Kidney (tissue), 14 donors: ENCODE measurements around the gene OSBP2. TPM values are rescaled to one million over a fixed set of nuclear protein-coding genes. Genes with fewer than 3 reads are reported as not detected.
A peak's percentile ranks its signal among the peaks of the same experiment; 100 is the strongest.

ENCODE experiments used
- DNase-seq, 5 donors: peaks; one replicate each; pipeline ENCODE4 v3.0.0-alpha.2; 2013 to 2020
- FAIRE-seq: peaks from 2 replicates; lab custom pipeline; 2012; peaks lifted over from hg19 to GRCh38; lab: Jason Lieb, UNC
- H3K27ac ChIP-seq, 2 donors: one replicate each; pipeline ENCODE4 v1.7.0; 2013; ENCODE audit warnings: low read depth in 2 of 2, low read length in 2 of 2, inconsistent platforms in 1 of 2
- H3K27me3 ChIP-seq: one replicate; pipeline ENCODE4 v1.7.1; 2013; ENCODE audit warnings: low read length, inconsistent platforms; ENCODE audit not compliant: control insufficient read depth, insufficient read depth
- H3K36me3 ChIP-seq, 3 donors: one replicate each; pipeline versions ENCODE4 v1.7.0 to v1.7.1; 2013; ENCODE audit warnings: low read length in 3 of 3, control low read depth in 1 of 3, inconsistent platforms in 1 of 3; ENCODE audit not compliant: insufficient read depth in 3 of 3, control insufficient read depth in 2 of 3
- H3K4me1 ChIP-seq, 3 donors: one replicate each; pipeline versions ENCODE4 v1.7.0 to v1.7.1; 2013; ENCODE audit warnings: low read length in 3 of 3, inconsistent platforms in 1 of 3, low read depth in 1 of 3; ENCODE audit not compliant: control insufficient read depth in 2 of 3, insufficient read depth in 2 of 3
- H3K4me3 ChIP-seq, 3 donors: one replicate each; pipeline versions ENCODE4 v1.7.0 to v1.8.1; 2013; ENCODE audit warnings: low read length in 3 of 3, control low read depth in 1 of 3, inconsistent platforms in 1 of 3
- H3K9ac ChIP-seq, 3 donors: one replicate each; pipeline versions ENCODE4 v1.7.0 to v1.7.1; 2013; ENCODE audit warnings: low read length in 3 of 3, control low read depth in 1 of 3, inconsistent platforms in 1 of 3
- H3K9me3 ChIP-seq, 3 donors: one replicate each; pipeline versions ENCODE4 v1.7.0 to v1.7.1; 2013; ENCODE audit warnings: low read length in 3 of 3, control low read depth in 1 of 3, inconsistent platforms in 1 of 3; ENCODE audit not compliant: control insufficient read depth in 2 of 3, insufficient read depth in 1 of 3
- intact Hi-C: fragments of 100-400 bp; cut with DNase I; formaldehyde crosslinking; loops from one replicate; pipeline ENCODE4 v1.11.1; 2022
- polyA plus RNA-seq: library from polyadenylated mRNA; stranded (reverse); fragments of 350-450 nt; fragmentation: Illumina TruSeq; extraction: RNeasy Lipid Tissue Mini Kit (QIAGEN cat#74804); gene quantifications from one replicate; pipeline ENCODE4 v1.2.3, GENCODE V29; 2014; ENCODE audit warnings: low read depth, low replicate concordance; ENCODE audit not compliant: insufficient read depth
- total RNA-seq: library from RNA; stranded (reverse); fragmentation: NEBNext Ultra II Directional; extraction: Animal tissue kit (Norgen Biotek cat#: 25700); gene quantifications from one replicate; pipeline ENCODE4 v1.2.1, GENCODE V29; 2021
- TF ChIP-seq, protein P1 (sequence below): IDR thresholded peaks from 3 replicates; pipeline ENCODE4 v1.5.1; 2012; ENCODE audit warnings: mild to moderate bottlenecking, moderate library complexity, borderline replicate concordance; ENCODE audit not compliant: insufficient read depth; ENCODE audit errors: extremely low read depth
- donor health status: control.
- donor health status: control.
- donor health status: control.
- donor health status: control.
- donor health status: control.
- donor health status: DM: yes; HTN: yes; CAD: no.
- donor health status: Normal renal cell carcinoma (clear cell type).

OSBP2 gene
- total and polyA plus RNA-seq, 2 donors from 2014 or later, result 3.4 to 4.0 TPM

DNA sequence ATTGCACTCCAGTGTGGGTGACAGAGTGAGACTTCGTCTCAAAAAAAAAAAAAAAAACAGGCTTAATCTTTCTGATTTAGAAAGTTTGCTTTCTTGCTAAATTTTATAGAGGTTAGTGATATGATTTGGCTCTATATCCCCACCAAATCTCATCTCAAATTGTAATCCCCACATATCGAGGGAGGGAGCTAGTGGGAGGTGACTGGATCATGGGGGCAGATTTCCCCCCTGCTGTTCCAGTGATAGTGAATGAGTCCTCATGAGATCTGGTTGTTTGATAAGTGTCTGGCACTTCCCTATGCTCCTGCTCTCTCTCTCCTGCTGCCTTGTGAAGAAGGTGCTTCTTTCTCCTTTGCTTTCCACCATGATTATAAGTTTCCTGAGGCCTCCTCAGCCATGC is 90.9 kb downstream of the OSBP2 start:
- H3K27me3 ChIP-seq, result no peaks in the 10 kb centered on the region
- FAIRE-seq (no peak), DNase-seq (no peak)
- H3K4me1 ChIP-seq, result no peaks in the 10 kb centered on the region
- no peak overlapping the region for H3K9ac ChIP-seq
- intact Hi-C loops, result no loop called here
- TF ChIP-seq, protein P1, sequence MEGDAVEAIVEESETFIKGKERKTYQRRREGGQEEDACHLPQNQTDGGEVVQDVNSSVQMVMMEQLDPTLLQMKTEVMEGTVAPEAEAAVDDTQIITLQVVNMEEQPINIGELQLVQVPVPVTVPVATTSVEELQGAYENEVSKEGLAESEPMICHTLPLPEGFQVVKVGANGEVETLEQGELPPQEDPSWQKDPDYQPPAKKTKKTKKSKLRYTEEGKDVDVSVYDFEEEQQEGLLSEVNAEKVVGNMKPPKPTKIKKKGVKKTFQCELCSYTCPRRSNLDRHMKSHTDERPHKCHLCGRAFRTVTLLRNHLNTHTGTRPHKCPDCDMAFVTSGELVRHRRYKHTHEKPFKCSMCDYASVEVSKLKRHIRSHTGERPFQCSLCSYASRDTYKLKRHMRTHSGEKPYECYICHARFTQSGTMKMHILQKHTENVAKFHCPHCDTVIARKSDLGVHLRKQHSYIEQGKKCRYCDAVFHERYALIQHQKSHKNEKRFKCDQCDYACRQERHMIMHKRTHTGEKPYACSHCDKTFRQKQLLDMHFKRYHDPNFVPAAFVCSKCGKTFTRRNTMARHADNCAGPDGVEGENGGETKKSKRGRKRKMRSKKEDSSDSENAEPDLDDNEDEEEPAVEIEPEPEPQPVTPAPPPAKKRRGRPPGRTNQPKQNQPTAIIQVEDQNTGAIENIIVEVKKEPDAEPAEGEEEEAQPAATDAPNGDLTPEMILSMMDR, result no peak
- no peaks in the 10 kb centered on the region for H3K9me3 ChIP-seq
- H3K4me3 ChIP-seq, result no peak overlapping the region
- no peaks in the 10 kb centered on the region for H3K36me3 ChIP-seq
- H3K27ac ChIP-seq, result no peak overlapping the region

DNA sequence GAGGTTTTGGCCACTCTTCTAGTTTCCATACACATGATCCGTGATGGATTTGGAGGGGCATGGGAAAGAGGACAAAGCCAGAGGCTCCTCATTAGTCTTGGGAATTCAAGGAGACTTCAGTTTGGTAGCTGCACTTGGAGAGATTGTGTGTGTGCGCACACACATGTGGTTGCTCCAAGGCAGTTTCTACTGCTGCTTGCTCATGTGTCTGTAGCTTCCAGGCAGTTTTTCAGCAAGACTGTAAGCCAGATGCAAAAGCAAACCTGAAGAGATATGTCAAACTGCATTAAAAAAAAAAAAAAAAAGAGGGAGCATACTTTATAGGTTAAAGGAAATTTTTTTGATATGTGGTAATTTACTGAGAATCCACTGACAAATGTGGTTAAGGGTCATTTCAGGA is 95.7 kb downstream of the OSBP2 start:
- Histone ChIP-seq H3K27me3 (no peaks in the 10 kb centered on the region), H3K36me3 (no peaks in the 10 kb centered on the region), H3K4me3 (no peak overlapping the region), H3K9ac (no peak overlapping the region), H3K9me3 (no peaks in the 10 kb centered on the region), H3K4me1 (no peaks in the 10 kb centered on the region), H3K27ac (no peak overlapping the region)
- intact Hi-C loops, result no loop called here
- FAIRE-seq (no peak), DNase-seq (no peak)
- TF ChIP-seq, protein P1, result no peak

DNA sequence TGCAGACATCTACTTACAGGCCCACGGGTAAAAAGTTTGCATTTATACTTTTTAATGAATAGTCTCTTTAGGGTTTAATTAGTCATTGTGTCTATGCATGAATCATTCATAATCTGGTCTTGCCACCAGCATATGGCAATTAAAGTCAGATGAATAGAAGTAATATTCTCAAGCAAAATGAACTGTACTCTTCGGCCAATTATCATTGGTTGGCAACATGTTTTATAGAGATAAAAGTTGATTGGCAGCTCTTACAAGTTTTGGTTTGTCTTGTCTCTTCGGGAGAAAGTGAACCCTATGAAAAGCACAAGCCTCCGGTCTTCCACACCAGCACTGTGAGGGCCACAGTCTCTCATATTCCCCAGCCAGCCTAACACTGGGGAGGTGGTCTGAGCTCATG is 97.8 kb downstream of the OSBP2 start:
- H3K4me1 ChIP-seq, result no peaks in the 10 kb centered on the region
- TF ChIP-seq, protein P1, result no peak
- no peak overlapping the region for H3K27ac ChIP-seq
- no peaks in the 10 kb centered on the region for H3K27me3 ChIP-seq
- no peaks in the 10 kb centered on the region for H3K36me3 ChIP-seq
- FAIRE-seq, result no peak
- no peak overlapping the region for H3K9ac ChIP-seq
- no peak overlapping the region for H3K4me3 ChIP-seq
- no peaks in the 10 kb centered on the region for H3K9me3 ChIP-seq
- intact Hi-C loops, result no loop called here
- peak in 1 of 5 donors; percentile 3 for DNase-seq

DNA sequence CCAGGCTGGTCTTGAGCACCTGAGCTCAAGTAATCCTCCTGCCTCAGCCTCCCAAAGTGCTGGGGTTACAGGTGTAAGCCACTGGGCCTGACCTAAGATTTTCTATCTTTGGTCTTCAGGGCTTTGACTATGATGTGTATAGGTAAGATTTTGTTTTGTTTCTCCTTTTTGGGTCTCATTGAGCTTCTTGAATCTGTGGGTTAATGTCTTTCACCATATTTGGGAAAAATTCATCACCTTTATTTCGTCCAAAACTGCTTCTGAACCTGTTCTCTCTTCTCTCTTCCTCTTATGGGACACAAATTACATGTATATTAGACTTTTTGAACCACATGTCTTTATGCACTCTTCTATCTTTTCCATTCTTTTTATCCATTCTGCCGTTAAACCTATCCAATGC is 100.4 kb downstream of the OSBP2 start:
- no peak overlapping the region for H3K9ac ChIP-seq
- FAIRE-seq (no peak), DNase-seq (no peak)
- H3K27me3 ChIP-seq, result no peaks in the 10 kb centered on the region
- no peaks in the 10 kb centered on the region for H3K4me1 ChIP-seq
- H3K36me3 ChIP-seq, result no peaks in the 10 kb centered on the region
- H3K4me3 ChIP-seq, result no peak overlapping the region
- TF ChIP-seq, protein P1, result no peak
- no peaks in the 10 kb centered on the region for H3K9me3 ChIP-seq
- no peak overlapping the region for H3K27ac ChIP-seq
- intact Hi-C loops, result no loop called here
